Stimulated activated CD4-positive, alpha-beta T cell treated with anti-CD3 and anti-CD28 coated beads, Interleukin-2, amount 100 ng/mL, for 4 hours (primary cell): ENCODE data around the gene SMYD3.

Source experiments
- DNase-seq: peaks from one replicate; pipeline ENCODE4 v3.0.0-alpha.2; 2020; ENCODE audit warnings: low read depth

Gene SMYD3

GRCh38 chr1:246213502-246213901 is 293.6 kb downstream of the SMYD3 start:
- DNase-seq = no peak

- no peak for DNase-seq
These were observed 294.0 kb downstream of the SMYD3 start for GRCh38 chr1:246213036-246213435.

GRCh38 chr1:246212013-246212412 is 295.1 kb downstream of the SMYD3 start:
- no peak for DNase-seq

- DNase-seq = no peak
These were observed 296.3 kb downstream of the SMYD3 start for GRCh38 chr1:246210756-246211155.

GRCh38 chr1:246208105-246208504 is 299.0 kb downstream of the SMYD3 start:
- no peak for DNase-seq

- DNase-seq = no peak
These were observed 303.9 kb downstream of the SMYD3 start for GRCh38 chr1:246203180-246203579.

- no peak for DNase-seq
These were observed 306.3 kb downstream of the SMYD3 start for GRCh38 chr1:246200738-246201137.

- no peak for DNase-seq
These were observed 306.9 kb downstream of the SMYD3 start for GRCh38 chr1:246200225-246200624.

GRCh38 chr1:246199086-246199645 is 307.9 kb downstream of the SMYD3 start:
- DNase-seq = no peak

- DNase-seq = no peak
These were observed 308.8 kb downstream of the SMYD3 start for GRCh38 chr1:246198115-246198816.

GRCh38 chr1:246197076-246197475 is 310.0 kb downstream of the SMYD3 start:
- DNase-seq = no peak

GRCh38 chr1:246195296-246195695 is 311.8 kb downstream of the SMYD3 start:
- DNase-seq = no peak

- no peak for DNase-seq
These were observed 313.5 kb downstream of the SMYD3 start for GRCh38 chr1:246193537-246193936.

- DNase-seq = no peak
These were observed 318.0 kb downstream of the SMYD3 start for GRCh38 chr1:246189126-246189525.

- no peak for DNase-seq
These were observed 319.2 kb downstream of the SMYD3 start for GRCh38 chr1:246187834-246188372.

GRCh38 chr1:246184503-246184902 is 322.6 kb downstream of the SMYD3 start:
- no peak for DNase-seq

- no peak for DNase-seq
These were observed 324.8 kb downstream of the SMYD3 start for GRCh38 chr1:246182149-246182851.

- no peak for DNase-seq
These were observed 325.8 kb downstream of the SMYD3 start for GRCh38 chr1:246181241-246181640.

GRCh38 chr1:246179401-246179800 is 327.7 kb downstream of the SMYD3 start:
- no peak for DNase-seq

GRCh38 chr1:246178717-246179311 is 328.3 kb downstream of the SMYD3 start:
- no peak for DNase-seq

GRCh38 chr1:246176126-246177024 is 330.7 kb downstream of the SMYD3 start:
- no peak for DNase-seq
